Muscle layer of duodenum (tissue), 2 donors: ENCODE results near the gene CLSTN2.

Experiments used
- H3K27ac ChIP-seq: one replicate; pipeline ENCODE4 v1.7.0; 2013; ENCODE audit warnings: mild to moderate bottlenecking, low read length
- H3K27me3 ChIP-seq: one replicate; pipeline ENCODE4 v1.7.0; 2013; ENCODE audit warnings: low read depth, mild to moderate bottlenecking, control low read depth, low read length
- H3K36me3 ChIP-seq, 2 donors: one replicate each; pipeline ENCODE4 v1.7.0; 2013; ENCODE audit warnings: low read length in 2 of 2, control low read depth in 1 of 2, mild to moderate bottlenecking in 1 of 2; ENCODE audit not compliant: insufficient read depth in 2 of 2, control insufficient read depth in 1 of 2
- H3K4me1 ChIP-seq, 2 donors: one replicate each; pipeline ENCODE4 v1.7.0; 2013; ENCODE audit warnings: low read length in 2 of 2, mild to moderate bottlenecking in 2 of 2, control low read depth in 1 of 2, moderate library complexity in 1 of 2; ENCODE audit not compliant: insufficient read depth in 2 of 2, control insufficient read depth in 1 of 2
- H3K4me3 ChIP-seq, 2 donors: one replicate each; pipeline ENCODE4 v1.7.0; 2013; ENCODE audit warnings: low read length in 2 of 2, low read depth in 1 of 2, mild to moderate bottlenecking in 1 of 2
- H3K9me3 ChIP-seq, 2 donors: one replicate each; pipeline ENCODE4 v1.7.0; 2013; ENCODE audit warnings: low read length in 2 of 2, control low read depth in 1 of 2, mild to moderate bottlenecking in 1 of 2; ENCODE audit not compliant: control insufficient read depth in 1 of 2
- donor health status: healthy.

The CLSTN2 gene

GRCh38 chr3:139928708-139929505 is 6.1 kb upstream of the CLSTN2 start:
- Histone ChIP-seq H3K27me3 (no peaks in the 10 kb centered on the region), H3K4me3 (no peak overlapping the region), H3K9me3 (no peaks in the 10 kb centered on the region), H3K27ac (no peak overlapping the region), H3K4me1 (no peaks in the 10 kb centered on the region), H3K36me3 (no peaks in the 10 kb centered on the region)

GRCh38 chr3:139930211-139930610 is 4.8 kb upstream of the CLSTN2 start:
- Histone ChIP-seq H3K4me1 (peaks cover 0 to 8% of the 10 kb centered on the region in 2 donors), H3K4me3 (no peak overlapping the region), H3K27ac (no peak overlapping the region), H3K9me3 (no peaks in the 10 kb centered on the region), H3K27me3 (no peaks in the 10 kb centered on the region), H3K36me3 (no peaks in the 10 kb centered on the region)

GRCh38 chr3:139933766-139934165 is 1.2 kb upstream of the CLSTN2 start:
- Histone ChIP-seq H3K9me3 (no peaks in the 10 kb centered on the region), H3K36me3 (no peaks in the 10 kb centered on the region), H3K27ac (no peak overlapping the region), H3K4me3 (no peak overlapping the region), H3K4me1 (peaks cover 0 to 27% of the 10 kb centered on the region in 2 donors), H3K27me3 (peaks cover 22% of the 10 kb centered on the region)

GRCh38 chr3:139934613-139935015 is 371 bp upstream of the CLSTN2 start:
- no peaks in the 10 kb centered on the region for H3K9me3 ChIP-seq
- H3K27ac ChIP-seq: no peak overlapping the region
- peaks cover 0 to 27% of the 10 kb centered on the region in 2 donors for H3K4me1 ChIP-seq
- peak overlapping the region; percentile 21 to 77 for H3K4me3 ChIP-seq
- peaks cover 22% of the 10 kb centered on the region for H3K27me3 ChIP-seq
- no peaks in the 10 kb centered on the region for H3K36me3 ChIP-seq

- no peak overlapping the region for H3K27ac ChIP-seq
Observed at GRCh38 chr3:139935866-139936817, 1.2 kb downstream of the CLSTN2 start.

GRCh38 chr3:139937674-139938279 is 2.8 kb downstream of the CLSTN2 start:
- H3K4me3 ChIP-seq: no peak overlapping the region
- peaks cover 0 to 27% of the 10 kb centered on the region in 2 donors for H3K4me1 ChIP-seq
- H3K27ac ChIP-seq: no peak overlapping the region
- no peaks in the 10 kb centered on the region for H3K9me3 ChIP-seq
- H3K27me3 ChIP-seq: peaks cover 22% of the 10 kb centered on the region
- H3K36me3 ChIP-seq: no peaks in the 10 kb centered on the region

More at GRCh38 chr3:139935866-139936817, 1.2 kb downstream of the CLSTN2 start:
- Histone ChIP-seq H3K27me3 (peaks cover 22% of the 10 kb centered on the region), H3K36me3 (no peaks in the 10 kb centered on the region), H3K9me3 (no peaks in the 10 kb centered on the region), H3K4me1 (peaks cover 0 to 27% of the 10 kb centered on the region in 2 donors), H3K4me3 (peak overlapping the region; percentile 33 to 77)

GRCh38 chr3:139939681-139940190 is 4.8 kb downstream of the CLSTN2 start:
- Histone ChIP-seq H3K9me3 (no peaks in the 10 kb centered on the region), H3K4me3 (no peak overlapping the region), H3K27me3 (peaks cover 22% of the 10 kb centered on the region), H3K36me3 (no peaks in the 10 kb centered on the region), H3K4me1 (peaks cover 0 to 23% of the 10 kb centered on the region in 2 donors), H3K27ac (no peak overlapping the region)

GRCh38 chr3:139940622-139941021 is 5.6 kb downstream of the CLSTN2 start:
- Histone ChIP-seq H3K4me3 (no peak overlapping the region), H3K27me3 (peaks cover 21% of the 10 kb centered on the region), H3K36me3 (no peaks in the 10 kb centered on the region), H3K9me3 (no peaks in the 10 kb centered on the region), H3K4me1 (peaks cover 0 to 15% of the 10 kb centered on the region in 2 donors), H3K27ac (no peak overlapping the region)

- Histone ChIP-seq H3K36me3 (no peaks in the 10 kb centered on the region), H3K27me3 (peaks cover 12% of the 10 kb centered on the region)
Observed at GRCh38 chr3:139941580-139941979, 6.6 kb downstream of the CLSTN2 start.

GRCh38 chr3:139944256-139944910 is 9.4 kb downstream of the CLSTN2 start:
- peaks cover 0 to 3% of the 10 kb centered on the region in 2 donors for H3K9me3 ChIP-seq
- H3K27me3 ChIP-seq: no peaks in the 10 kb centered on the region
- H3K4me1 ChIP-seq: no peaks in the 10 kb centered on the region
- H3K27ac ChIP-seq: no peak overlapping the region
- no peak overlapping the region for H3K4me3 ChIP-seq
- H3K36me3 ChIP-seq: no peaks in the 10 kb centered on the region

More at GRCh38 chr3:139941580-139941979, 6.6 kb downstream of the CLSTN2 start:
- peaks cover 0 to 5% of the 10 kb centered on the region in 2 donors for H3K4me1 ChIP-seq
- no peak overlapping the region for H3K27ac ChIP-seq
- peaks cover 0 to 3% of the 10 kb centered on the region in 2 donors for H3K9me3 ChIP-seq
- no peak overlapping the region for H3K4me3 ChIP-seq
